Spleen (tissue), 7 donors: ENCODE results near the gene PPP1R9B.
A peak's percentile ranks its signal among the peaks of the same experiment; 100 is the strongest.

ENCODE experiments used
- POLR2A ChIP-seq, 3 donors: fragments of 450-650 bp; IDR thresholded peaks; one replicate each; pipeline ENCODE4 v1.5.1; 2017; ENCODE audit warnings: antibody characterized with exemption in 3 of 3, mild to moderate bottlenecking in 1 of 3
- POLR2AphosphoS5 ChIP-seq, 3 donors: sonication (generic); formaldehyde crosslinking; IDR thresholded peaks; one replicate each; pipeline ENCODE4 v1.5.1; 2017; ENCODE audit warnings: antibody characterized with exemption in 3 of 3
- TF ChIP-seq, protein P1 (sequence below), 11 experiments: fragments of 200-600 bp in 7 of 11; fragments of 450-650 bp in 4 of 11; sonication (generic) in 4 of 11; IDR thresholded peaks in 8 of 11; conservative IDR thresholded peaks in 3 of 11; 1 replicate in 7 of 11; 2 replicates in 4 of 11; pipeline versions ENCODE4 v1.4.0 to v1.8.0; 2016 to 2021; ENCODE audit warnings: antibody characterized with exemption in 11 of 11, inconsistent platforms in 4 of 11, mild to moderate bottlenecking in 1 of 11
- donor health status: DM: no; HTN: no; CAD: no; lungs with moderate emphysema.
- donor health status: DM: no; HTN: no; CAD: no.
- donor health status: DM: no; HTN: no; CAD: no.

DNA sequence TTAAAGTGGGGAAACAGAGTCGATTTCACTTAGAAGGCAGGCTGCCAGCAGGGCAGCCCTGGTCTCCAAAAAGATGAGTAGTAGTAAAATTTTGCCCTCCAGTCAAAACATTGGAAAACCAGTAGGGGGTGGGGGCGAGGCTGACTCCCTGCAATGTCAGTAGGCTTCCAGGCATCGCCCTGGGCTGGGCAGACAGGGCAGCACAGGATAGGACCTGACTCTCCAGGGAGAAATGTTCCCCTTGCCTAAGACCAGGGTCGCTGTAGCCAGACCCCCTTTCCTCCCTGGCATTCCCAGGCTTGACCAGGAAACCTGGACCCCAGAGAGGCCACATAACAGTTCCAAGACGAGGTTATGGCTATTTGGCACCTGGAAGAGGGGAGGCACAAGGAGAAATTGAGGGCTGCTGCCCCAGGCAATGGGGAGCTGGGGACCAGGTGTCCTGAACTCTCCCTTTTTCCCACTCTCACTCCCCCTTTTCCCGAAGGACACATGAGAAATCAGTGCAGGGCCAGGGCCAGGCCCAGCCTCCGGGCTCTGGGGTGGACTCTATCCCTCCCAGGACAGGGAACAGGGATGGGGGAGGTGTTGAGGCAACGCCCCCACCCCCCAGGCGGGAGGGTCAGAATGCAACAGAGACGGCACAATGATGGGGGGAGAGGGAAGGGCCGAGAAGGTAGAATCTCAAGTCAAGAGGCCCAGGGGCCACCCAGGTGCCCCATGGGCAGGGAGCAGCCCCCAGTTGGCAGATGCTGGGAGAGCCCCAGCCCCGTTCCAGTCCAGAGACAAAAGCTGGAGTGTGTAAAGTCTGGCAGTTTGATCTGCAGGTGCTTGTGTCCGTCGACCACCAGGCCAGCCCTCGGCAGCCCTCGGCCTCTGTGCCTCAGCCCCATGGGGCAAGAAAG, 16.0 kb downstream of the PPP1R9B start:
- TF ChIP-seq, protein P1, sequence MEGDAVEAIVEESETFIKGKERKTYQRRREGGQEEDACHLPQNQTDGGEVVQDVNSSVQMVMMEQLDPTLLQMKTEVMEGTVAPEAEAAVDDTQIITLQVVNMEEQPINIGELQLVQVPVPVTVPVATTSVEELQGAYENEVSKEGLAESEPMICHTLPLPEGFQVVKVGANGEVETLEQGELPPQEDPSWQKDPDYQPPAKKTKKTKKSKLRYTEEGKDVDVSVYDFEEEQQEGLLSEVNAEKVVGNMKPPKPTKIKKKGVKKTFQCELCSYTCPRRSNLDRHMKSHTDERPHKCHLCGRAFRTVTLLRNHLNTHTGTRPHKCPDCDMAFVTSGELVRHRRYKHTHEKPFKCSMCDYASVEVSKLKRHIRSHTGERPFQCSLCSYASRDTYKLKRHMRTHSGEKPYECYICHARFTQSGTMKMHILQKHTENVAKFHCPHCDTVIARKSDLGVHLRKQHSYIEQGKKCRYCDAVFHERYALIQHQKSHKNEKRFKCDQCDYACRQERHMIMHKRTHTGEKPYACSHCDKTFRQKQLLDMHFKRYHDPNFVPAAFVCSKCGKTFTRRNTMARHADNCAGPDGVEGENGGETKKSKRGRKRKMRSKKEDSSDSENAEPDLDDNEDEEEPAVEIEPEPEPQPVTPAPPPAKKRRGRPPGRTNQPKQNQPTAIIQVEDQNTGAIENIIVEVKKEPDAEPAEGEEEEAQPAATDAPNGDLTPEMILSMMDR (IDR thresholded peaks at IDR 0.05 in 8 of 11, conservative IDR thresholded peaks at IDR 0.05 in 3 of 11), result no peak
- TF ChIP-seq POLR2A (IDR thresholded peaks at IDR 0.05) (no peak), POLR2AphosphoS5 (IDR thresholded peaks at IDR 0.05) (peak; percentile 31 to 71 (median 38))
